ENCODE measurements around the gene AFF1.

GRCh38 chr4:86961116-86961515 is 26.3 kb downstream of the AFF1 start:
- TF ChIP-seq CTCF (IDR thresholded peaks at IDR 0.05) (no peak), POLR2A (IDR thresholded peaks at IDR 0.05) (no peak), POLR2AphosphoS5 (IDR thresholded peaks at IDR 0.05; ENCODE audit: insufficient read depth in 1 of 2, low read depth in 1 of 2) (no peak)
